Measurements from ENCODE around the gene AP2B1. TPM values are rescaled to one million over a fixed set of nuclear protein-coding genes. Genes with fewer than 3 reads are reported as not detected.

AP2B1 gene
- total RNA-seq, 4 donors from 2014 or later: 32.2 to 102 (median 60.1) TPM

DNA sequence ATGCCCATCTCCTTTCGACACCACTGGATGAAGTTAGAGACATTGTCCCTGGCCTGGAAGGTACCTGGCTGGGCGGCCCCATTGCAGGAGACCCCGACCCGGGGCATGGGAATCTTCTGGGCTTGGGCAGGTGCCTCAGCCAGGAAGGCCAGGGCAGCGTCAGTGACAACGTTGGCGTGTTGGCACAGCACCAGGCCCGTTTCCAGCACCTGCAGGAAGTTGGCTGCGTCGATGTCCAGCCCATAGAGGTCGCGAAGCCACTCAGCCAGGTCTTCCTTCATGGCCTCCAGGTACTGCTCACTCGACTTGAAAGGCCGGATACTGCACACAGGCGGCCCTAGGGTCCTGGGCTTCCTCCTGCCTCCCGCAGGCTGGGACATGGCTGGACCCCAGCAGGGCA, 165.3 kb downstream of the AP2B1 start:
- peaks cover 36% of the 10 kb centered on the region for H3K27me3 ChIP-seq
- TF ChIP-seq, protein P1, sequence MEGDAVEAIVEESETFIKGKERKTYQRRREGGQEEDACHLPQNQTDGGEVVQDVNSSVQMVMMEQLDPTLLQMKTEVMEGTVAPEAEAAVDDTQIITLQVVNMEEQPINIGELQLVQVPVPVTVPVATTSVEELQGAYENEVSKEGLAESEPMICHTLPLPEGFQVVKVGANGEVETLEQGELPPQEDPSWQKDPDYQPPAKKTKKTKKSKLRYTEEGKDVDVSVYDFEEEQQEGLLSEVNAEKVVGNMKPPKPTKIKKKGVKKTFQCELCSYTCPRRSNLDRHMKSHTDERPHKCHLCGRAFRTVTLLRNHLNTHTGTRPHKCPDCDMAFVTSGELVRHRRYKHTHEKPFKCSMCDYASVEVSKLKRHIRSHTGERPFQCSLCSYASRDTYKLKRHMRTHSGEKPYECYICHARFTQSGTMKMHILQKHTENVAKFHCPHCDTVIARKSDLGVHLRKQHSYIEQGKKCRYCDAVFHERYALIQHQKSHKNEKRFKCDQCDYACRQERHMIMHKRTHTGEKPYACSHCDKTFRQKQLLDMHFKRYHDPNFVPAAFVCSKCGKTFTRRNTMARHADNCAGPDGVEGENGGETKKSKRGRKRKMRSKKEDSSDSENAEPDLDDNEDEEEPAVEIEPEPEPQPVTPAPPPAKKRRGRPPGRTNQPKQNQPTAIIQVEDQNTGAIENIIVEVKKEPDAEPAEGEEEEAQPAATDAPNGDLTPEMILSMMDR (IDR thresholded peaks at IDR 0.05): no peak
- TF ChIP-seq POLR2AphosphoS5 (IDR thresholded peaks at IDR 0.05) (no peak), EP300 (IDR thresholded peaks at IDR 0.05; ENCODE audit: low read depth) (no peak), POLR2A (IDR thresholded peaks at IDR 0.05) (no peak)
- no peaks in the 10 kb centered on the region for H3K9me3 ChIP-seq
- intact Hi-C loops (cut with DNase I; ENCODE audit: low total_unique reads) (no loop called here), in situ Hi-C loops (cut with MboI; ENCODE audit: low pct_ligation_motif_present in 1 of 4, low pct_unique_long_range_greater_than_20kb in 1 of 4, low sequenced_read_pairs in 3 of 4) (no loop called here)
- no peak overlapping the region for H3K27ac ChIP-seq
- H3K4me3 ChIP-seq: no peak overlapping the region
- WGBS, 2 donors (ENCODE audit: low coverage in 1 of 2): 45% methylated on average over 16 of the region's 16 CpGs; no CpG with 5 or more reads in 1 of the 2 donors
- no peaks in the 10 kb centered on the region for H3K36me3 ChIP-seq
- H3K4me1 ChIP-seq: peaks cover 5 to 19% (median 5%) of the 10 kb centered on the region in 4 donors
- DNase-seq: no peak

DNA sequence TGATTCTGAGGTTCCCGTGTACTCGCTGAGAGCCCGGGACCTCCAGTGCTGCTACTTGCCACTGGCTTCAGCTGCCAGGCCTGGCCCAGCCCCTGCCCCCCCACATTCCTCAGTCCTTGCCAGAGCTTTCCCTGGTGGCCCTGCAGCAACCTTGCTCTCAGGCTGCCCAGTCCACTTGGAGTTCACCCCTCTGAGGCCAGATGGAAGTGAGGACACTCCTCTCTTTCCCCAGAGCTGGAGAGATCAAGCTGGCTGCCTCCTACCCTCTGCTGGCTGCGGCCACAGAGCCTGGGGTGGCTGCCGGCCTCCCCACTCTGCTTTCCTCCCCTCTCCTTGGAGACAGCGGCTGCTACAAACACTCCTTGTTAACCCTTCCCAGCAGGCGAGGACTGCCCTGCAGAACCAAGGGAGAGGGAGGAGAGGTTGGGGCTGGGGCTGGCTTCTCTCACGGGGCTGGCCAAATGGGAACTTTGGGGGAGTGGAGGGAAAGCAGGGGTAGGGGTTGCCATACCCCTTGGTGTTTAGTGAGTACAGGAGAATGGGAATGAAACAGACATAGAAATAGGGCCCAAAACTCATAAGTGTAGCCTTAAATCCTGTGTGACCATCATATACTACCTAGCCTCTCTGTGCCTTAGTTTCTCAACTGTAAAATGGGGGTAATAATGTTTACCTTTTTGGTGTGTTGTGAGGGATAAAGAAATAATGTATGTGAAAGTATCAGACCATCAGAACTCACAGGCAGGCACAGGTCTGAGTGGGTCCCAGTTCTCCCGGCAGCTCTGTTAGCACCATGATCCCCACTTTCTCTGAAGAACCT, 166.0 kb downstream of the AP2B1 start, which contains the start of gene GAS2L2:
TSS of gene GAS2L2 (minus strand) at position 295 of the 820 bp plus-strand sequence. CDS start 389 bp downstream, outside the sequence.
- H3K27ac ChIP-seq: no peak within 1 kb of the TSS
- 33 to 51% methylated on average over 3 to 9 of the region's 9 CpGs for WGBS, 2 donors (ENCODE audit: low coverage in 1 of 2)
- in situ Hi-C loops (cut with MboI; ENCODE audit: low pct_ligation_motif_present in 1 of 4, low pct_unique_long_range_greater_than_20kb in 1 of 4, low sequenced_read_pairs in 3 of 4): no loop called here

DNA sequence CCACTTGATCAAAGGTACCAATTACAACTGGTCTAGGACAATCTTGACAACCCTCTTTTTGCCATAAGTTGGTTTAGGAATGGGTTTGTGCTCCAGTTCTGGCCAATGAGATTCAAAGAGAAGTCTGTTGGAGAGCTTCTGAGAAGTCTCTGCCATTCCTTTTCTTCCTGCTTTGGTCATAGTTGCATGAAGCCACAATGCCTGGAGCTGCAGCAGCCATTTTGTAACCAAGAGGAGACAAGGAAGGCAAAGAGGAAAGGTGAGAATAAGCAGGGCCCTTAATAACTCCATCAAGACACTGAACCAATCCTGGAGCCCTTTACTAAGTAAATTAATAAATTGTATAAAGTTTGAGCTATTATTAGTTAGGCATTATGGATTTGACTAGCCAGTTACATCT, 170.1 kb downstream of the AP2B1 start:
- intact Hi-C loops (cut with DNase I; ENCODE audit: low total_unique reads) (no loop called here), in situ Hi-C loops (cut with MboI; ENCODE audit: low pct_ligation_motif_present in 1 of 4, low pct_unique_long_range_greater_than_20kb in 1 of 4, low sequenced_read_pairs in 3 of 4) (no loop called here)
- Histone ChIP-seq H3K27ac (no peak overlapping the region), H3K4me1 (peaks cover 0 to 13% (median 0%) of the 10 kb centered on the region in 4 donors), H3K9me3 (no peaks in the 10 kb centered on the region), H3K27me3 (peaks cover 7% of the 10 kb centered on the region), H3K4me3 (no peak overlapping the region), H3K36me3 (no peaks in the 10 kb centered on the region)
- no peak for DNase-seq
- TF ChIP-seq, protein P1 (IDR thresholded peaks at IDR 0.05): no peak
- TF ChIP-seq EP300 (IDR thresholded peaks at IDR 0.05; ENCODE audit: low read depth) (no peak), POLR2A (IDR thresholded peaks at IDR 0.05) (no peak), POLR2AphosphoS5 (IDR thresholded peaks at IDR 0.05) (no peak)

More for the DNA sequence above, 166.0 kb downstream of the AP2B1 start, which contains the start of gene GAS2L2:
- DNase-seq: no peak
- Histone ChIP-seq H3K4me1 (peaks cover 5 to 19% (median 5%) of the 10 kb centered on the region in 4 donors), H3K36me3 (no peaks in the 10 kb centered on the region), H3K4me3 (no peak within 1 kb of the TSS), H3K27me3 (peaks cover 36% of the 10 kb centered on the region), H3K9me3 (no peaks in the 10 kb centered on the region)
- TF ChIP-seq, protein P1 (IDR thresholded peaks at IDR 0.05): no peak
- TF ChIP-seq POLR2AphosphoS5 (IDR thresholded peaks at IDR 0.05) (no peak), EP300 (IDR thresholded peaks at IDR 0.05; ENCODE audit: low read depth) (no peak), POLR2A (IDR thresholded peaks at IDR 0.05) (no peak)
- intact Hi-C loops (cut with DNase I; ENCODE audit: low total_unique reads): no loop called here

DNA sequence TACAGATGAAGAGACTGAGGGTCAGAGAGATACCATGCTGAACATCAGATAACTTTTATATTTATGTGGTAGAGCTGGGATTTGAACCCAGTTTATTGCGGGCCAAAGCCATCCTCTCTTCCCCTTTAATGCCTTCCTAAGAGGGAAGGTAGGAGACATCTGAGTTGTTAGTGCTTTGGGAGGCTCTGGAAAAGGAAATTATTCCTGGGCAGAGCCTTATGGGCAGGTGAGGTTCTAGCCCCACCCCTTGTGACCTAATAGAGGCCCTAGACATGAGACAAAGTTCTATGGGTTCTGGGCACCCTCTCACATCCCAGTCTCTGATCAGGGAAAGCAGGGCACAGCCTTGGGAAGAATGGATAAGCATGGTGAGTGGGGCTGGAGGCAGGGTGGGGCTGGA, 173.5 kb downstream of the AP2B1 start, which contains the start of gene C17orf50:
TSS of gene C17orf50 (plus strand) at position 301 of the 400 bp plus-strand sequence. CDS start at position 356, 55 bp downstream.
- Histone ChIP-seq H3K27me3 (no peaks in the 10 kb centered on the region), H3K36me3 (no peaks in the 10 kb centered on the region), H3K27ac (no peak within 1 kb of the TSS), H3K4me3 (no peak within 1 kb of the TSS), H3K4me1 (peaks cover 9 to 18% (median 17%) of the 10 kb centered on the region in 4 donors), H3K9me3 (no peaks in the 10 kb centered on the region)
- no peak for TF ChIP-seq EP300 (IDR thresholded peaks at IDR 0.05; ENCODE audit: low read depth)
- no peak for TF ChIP-seq POLR2AphosphoS5 (IDR thresholded peaks at IDR 0.05)
- TF ChIP-seq, protein P1 (IDR thresholded peaks at IDR 0.05): no peak
- TF ChIP-seq POLR2A (IDR thresholded peaks at IDR 0.05): no peak
- WGBS, 2 donors (ENCODE audit: low coverage in 1 of 2): 57% methylated on average over 1 of the region's 1 CpG; no CpG with 5 or more reads in 1 of the 2 donors
- intact Hi-C loops (cut with DNase I; ENCODE audit: low total_unique reads): no loop called here
- in situ Hi-C loops (cut with MboI; ENCODE audit: low pct_ligation_motif_present in 1 of 4, low pct_unique_long_range_greater_than_20kb in 1 of 4, low sequenced_read_pairs in 3 of 4): loop anchor here in 1 of 4 donors (10.0 kb wide), 1 partner anchor 54 kb away; no protein-coding TSS in a partner anchor
- DNase-seq: no peak

Data from transverse colon (tissue), 4 donors.